ENCODE results near the gene GCC2.
"Not testable (repeated sequence)": the region's sequence is repeated elsewhere in the genome, so short reads cannot be mapped to it uniquely, and the experiment has no call there.

GCC2 gene

DNA sequence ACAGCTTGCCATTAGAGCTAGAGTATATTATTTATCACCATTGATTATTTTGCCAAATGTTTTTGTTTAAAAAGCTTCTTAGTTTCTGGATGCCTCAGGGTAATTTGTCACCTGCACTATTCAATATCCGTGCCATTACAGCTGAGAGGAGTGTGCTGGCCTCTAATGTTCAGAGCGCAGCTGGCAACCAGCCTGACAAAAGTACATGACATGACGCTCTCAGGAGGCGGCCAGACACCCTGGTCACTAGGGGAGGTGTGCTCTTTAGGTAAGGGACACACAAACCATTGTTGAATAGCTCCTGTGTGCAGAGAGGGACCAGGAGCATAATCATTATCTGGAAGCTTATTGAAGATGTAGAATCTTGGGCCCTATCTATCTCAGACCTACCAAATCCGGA, 105.5 kb downstream of the GCC2 start:
- Mint-ChIP-seq H3K36me3 (ENCODE audit: low read depth) (peaks cover 1% of the 10 kb centered on the region), H3K27ac (no peak overlapping the region)

DNA sequence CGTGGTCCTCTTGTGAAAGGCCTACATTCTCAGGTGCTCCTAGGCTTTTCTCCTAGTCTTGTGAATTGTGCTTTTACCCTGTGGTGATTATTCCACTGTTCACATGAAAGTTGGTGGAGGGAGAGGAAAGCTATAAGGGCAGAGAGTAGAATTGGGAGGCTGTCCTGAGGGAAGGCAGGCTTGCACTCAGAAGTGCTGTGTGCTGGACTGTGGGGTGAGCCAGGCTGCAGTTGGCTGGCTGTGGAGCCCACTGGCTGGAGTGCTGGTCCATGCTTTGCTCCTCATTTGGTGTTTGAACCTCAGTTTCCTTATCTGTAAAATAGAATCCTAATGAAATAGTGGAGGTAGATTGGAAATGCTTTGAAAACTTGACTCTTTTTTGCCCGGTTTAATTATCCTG, 106.6 kb downstream of the GCC2 start:
- Mint-ChIP-seq H3K36me3 (ENCODE audit: low read depth) (peaks cover 1% of the 10 kb centered on the region), H3K4me1 (ENCODE audit: low read depth) (peaks cover 9% of the 10 kb centered on the region), H3K4me3 (no peak overlapping the region)

More for the DNA sequence above, 105.5 kb downstream of the GCC2 start:
- Mint-ChIP-seq H3K4me3 (no peak overlapping the region), H3K9me3 (no peaks in the 10 kb centered on the region), H3K27me3 (ENCODE audit: low read depth) (no peaks in the 10 kb centered on the region), H3K4me1 (ENCODE audit: low read depth) (peaks cover 6% of the 10 kb centered on the region)

DNA sequence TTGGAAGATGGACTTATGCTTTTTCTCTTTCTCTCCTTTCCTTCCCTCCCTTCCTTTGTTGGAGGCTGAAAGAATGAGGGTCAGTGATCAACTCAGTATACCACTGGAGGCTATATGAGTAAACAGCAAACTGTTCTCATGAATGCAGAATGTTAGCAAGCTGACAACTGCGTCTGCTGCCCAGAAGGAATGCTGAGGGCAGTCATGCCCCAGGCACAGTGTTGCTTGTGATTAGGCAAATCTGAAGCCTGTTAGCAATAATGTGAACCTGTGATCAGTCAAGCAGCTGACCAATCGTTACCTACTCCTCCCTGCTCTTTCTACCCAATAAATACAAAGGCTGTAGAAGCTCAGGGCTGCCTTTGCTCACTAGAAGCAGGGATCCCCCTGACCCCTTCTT, 107.6 kb downstream of the GCC2 start:
- H3K4me1 Mint-ChIP-seq (ENCODE audit: low read depth); H3K4me3 Mint-ChIP-seq; H3K9me3 Mint-ChIP-seq: not testable (repeated sequence)

More for the DNA sequence above, 106.6 kb downstream of the GCC2 start:
- H3K27me3 Mint-ChIP-seq (ENCODE audit: low read depth) = no peaks in the 10 kb centered on the region
- no peak overlapping the region for H3K27ac Mint-ChIP-seq
- H3K9me3 Mint-ChIP-seq = no peaks in the 10 kb centered on the region

More for the DNA sequence above, 107.6 kb downstream of the GCC2 start:
- not testable (repeated sequence) for H3K27ac Mint-ChIP-seq; H3K36me3 Mint-ChIP-seq (ENCODE audit: low read depth); H3K27me3 Mint-ChIP-seq (ENCODE audit: low read depth)

Measured in T-helper 1 cell treated with Interleukin-12 subunit alpha and Interleukin-12 subunit beta and Interleukin-4 antibody, amounts not matched to agents 30 μg/mL and 1 μg/mL, for 36 hours (primary cell).